Smooth muscle cell (in vitro differentiated cells): ENCODE results near the gene MTURN. TPM values are rescaled to one million over a fixed set of nuclear protein-coding genes. Genes with fewer than 3 reads are reported as not detected.

Experiments used
- DNase-seq: peaks from one replicate; lab custom pipeline; 2025; ENCODE audit not compliant: unreplicated experiment; lab: John Stamatoyannopoulos, UW
- H2AFZ ChIP-seq: fragments of 200-600 bp; sonication (generic); 2 replicates; pipeline ENCODE4 v1.6.0; 2016; ENCODE audit warnings: antibody characterized with exemption, low read depth, mild to moderate bottlenecking
- H3F3A ChIP-seq: fragments of 200-600 bp; sonication (generic); 2 replicates; pipeline ENCODE4 v1.6.0; 2017; ENCODE audit warnings: antibody characterized with exemption, low read depth
- H3K27ac ChIP-seq: fragments of 200-600 bp; sonication (generic); 2 replicates; pipeline ENCODE4 v1.5.1; 2016; ENCODE audit warnings: low read depth, mild to moderate bottlenecking
- H3K27me3 ChIP-seq: fragments of 200-600 bp; sonication (generic); 2 replicates; pipeline ENCODE4 v1.6.1; 2016; ENCODE audit warnings: low read depth, mild to moderate bottlenecking
- H3K36me3 ChIP-seq: fragments of 200-600 bp; sonication (generic); 2 replicates; pipeline ENCODE4 v1.5.1; 2016; ENCODE audit warnings: low read depth
- H3K4me1 ChIP-seq: fragments of 200-600 bp; sonication (generic); 2 replicates; pipeline ENCODE4 v1.5.1; 2016; ENCODE audit warnings: low read depth
- H3K4me2 ChIP-seq: fragments of 200-600 bp; sonication (generic); 2 replicates; pipeline ENCODE4 v1.6.0; 2016; ENCODE audit warnings: mild to moderate bottlenecking
- H3K4me3 ChIP-seq: fragments of 200-600 bp; sonication (generic); 2 replicates; pipeline ENCODE4 v1.5.1; 2016; ENCODE audit warnings: mild to moderate bottlenecking
- H3K79me2 ChIP-seq: fragments of 200-600 bp; sonication (generic); 2 replicates; pipeline ENCODE4 v1.6.0; 2016; ENCODE audit warnings: low read depth, mild to moderate bottlenecking
- H3K9ac ChIP-seq: fragments of 200-600 bp; sonication (generic); 2 replicates; pipeline ENCODE4 v1.6.0; 2016; ENCODE audit warnings: low read depth
- H3K9me3 ChIP-seq: fragments of 200-600 bp; sonication (generic); replicated peaks from 2 replicates; pipeline ENCODE4 v1.5.1; 2016; ENCODE audit warnings: low read depth
- H4K20me1 ChIP-seq: fragments of 200-600 bp; sonication (generic); 2 replicates; pipeline ENCODE4 v1.6.0; 2016; ENCODE audit warnings: low read depth
- CTCF ChIP-seq: fragments of 200-600 bp; sonication (generic); IDR thresholded peaks from 2 replicates; pipeline ENCODE4 v1.5.1; 2017; ENCODE audit warnings: borderline replicate concordance, mild to moderate bottlenecking, antibody characterized with exemption; ENCODE audit not compliant: insufficient read depth, poor library complexity, severe bottlenecking
- WGBS: methylation state at CpG from one replicate; pipeline ENCODE4 v1.1.7; 2016; ENCODE audit warnings: low lambda C conversion rate; 5-methylcytosine and 5-hydroxymethylcytosine counted together
- polyA plus RNA-seq: library from polyadenylated mRNA; unstranded; fragments of >200 nt; fragmentation: Nextera tagmentation; extraction: Ambion mirVana; gene quantifications from 2 replicates; pipeline ENCODE4 v1.2.1, GENCODE V29; 2016
- total RNA-seq: library from RNA; depleted of rRNA; stranded (reverse); fragments of >200 nt; gene quantifications from 2 replicates; pipeline ENCODE4 v1.2.3, GENCODE V29; 2014

The MTURN gene
- total and polyA plus RNA-seq, 2 experiments from 2014 or later, result 3.1 to 3.9 TPM

- Histone ChIP-seq H4K20me1 (no peaks in the 10 kb centered on the region), H3F3A (no peaks in the 10 kb centered on the region), H3K4me2 (no peak overlapping the region), H2AFZ (no peak overlapping the region), H3K4me1 (peaks cover 28% of the 10 kb centered on the region), H3K4me3 (no peak overlapping the region), H3K36me3 (no peaks in the 10 kb centered on the region), H3K9me3 (no peaks in the 10 kb centered on the region), H3K79me2 (no peaks in the 10 kb centered on the region), H3K9ac (no peak overlapping the region), H3K27ac (no peak overlapping the region), H3K27me3 (peaks cover 5% of the 10 kb centered on the region)
- 59% methylated on average over 6 of the region's 6 CpGs for WGBS
- TF ChIP-seq CTCF, result no peak
- no peak for DNase-seq
Observed at GRCh38 chr7:30159698-30160143, 24.9 kb downstream of the MTURN start.

- Histone ChIP-seq H3F3A (no peaks in the 10 kb centered on the region), H2AFZ (no peak overlapping the region), H3K4me3 (no peak overlapping the region), H3K36me3 (no peaks in the 10 kb centered on the region), H3K4me2 (no peak overlapping the region), H3K27ac (no peak overlapping the region), H4K20me1 (no peaks in the 10 kb centered on the region), H3K79me2 (no peaks in the 10 kb centered on the region), H3K27me3 (peaks cover 5% of the 10 kb centered on the region), H3K9me3 (no peaks in the 10 kb centered on the region), H3K4me1 (peaks cover 28% of the 10 kb centered on the region), H3K9ac (no peak overlapping the region)
- 77% methylated on average over 2 of the region's 2 CpGs for WGBS
- no peak for TF ChIP-seq CTCF
- no peak for DNase-seq
Observed at GRCh38 chr7:30160329-30160728, 25.5 kb downstream of the MTURN start.

- Histone ChIP-seq H3K4me1 (peaks cover 28% of the 10 kb centered on the region), H3K79me2 (no peaks in the 10 kb centered on the region), H2AFZ (no peak overlapping the region), H3K9ac (no peak overlapping the region), H3K27me3 (peaks cover 5% of the 10 kb centered on the region), H3F3A (no peaks in the 10 kb centered on the region), H3K9me3 (no peaks in the 10 kb centered on the region), H3K27ac (no peak overlapping the region), H3K4me2 (peak overlapping the region; percentile 66), H3K36me3 (no peaks in the 10 kb centered on the region), H4K20me1 (no peaks in the 10 kb centered on the region), H3K4me3 (no peak overlapping the region)
- no peak for DNase-seq
- no peak for TF ChIP-seq CTCF
- WGBS, result 72% methylated on average over 3 of the region's 3 CpGs
Observed at GRCh38 chr7:30162133-30162532, 27.3 kb downstream of the MTURN start.

- Histone ChIP-seq H3K79me2 (no peaks in the 10 kb centered on the region), H3K4me2 (peak overlapping the region; percentile 66), H3K9ac (no peak overlapping the region), H3F3A (no peaks in the 10 kb centered on the region), H3K36me3 (no peaks in the 10 kb centered on the region), H2AFZ (no peak overlapping the region), H3K27me3 (peaks cover 5% of the 10 kb centered on the region), H3K27ac (peak overlapping the region; percentile 48), H3K4me1 (peaks cover 28% of the 10 kb centered on the region), H3K9me3 (no peaks in the 10 kb centered on the region), H4K20me1 (no peaks in the 10 kb centered on the region), H3K4me3 (no peak overlapping the region)
- DNase-seq, result no peak
- 38% methylated on average over 5 of the region's 5 CpGs for WGBS
- no peak for TF ChIP-seq CTCF
Observed at GRCh38 chr7:30162622-30163124, 27.9 kb downstream of the MTURN start.
